GM12801 (cell line): Measurements from ENCODE around the gene MYO10.

Experiments
- CTCF ChIP-seq: IDR thresholded peaks from one replicate; pipeline ENCODE4 v1.5.1; 2011; ENCODE audit warnings: control low read depth; ENCODE audit not compliant: insufficient read length; ENCODE audit errors: extremely low read depth

MYO10 gene

GRCh38 chr5:16866273-16866672 lies 69.8 kb downstream of the MYO10 start:
- no peak for TF ChIP-seq CTCF

GRCh38 chr5:16865151-16865550 lies 70.9 kb downstream of the MYO10 start:
- TF ChIP-seq CTCF, result no peak

GRCh38 chr5:16864631-16865131 lies 71.4 kb downstream of the MYO10 start:
- no peak for TF ChIP-seq CTCF

- no peak for TF ChIP-seq CTCF
Observed at GRCh38 chr5:16863469-16863946, 72.6 kb downstream of the MYO10 start.

- no peak for TF ChIP-seq CTCF
Observed at GRCh38 chr5:16862777-16863176, 73.3 kb downstream of the MYO10 start.

GRCh38 chr5:16859346-16859745 lies 76.7 kb downstream of the MYO10 start:
- no peak for TF ChIP-seq CTCF

- no peak for TF ChIP-seq CTCF
Observed at GRCh38 chr5:16858151-16858550, 77.9 kb downstream of the MYO10 start.
